ENCODE data around the gene COG5. TPM values are rescaled to one million over a fixed set of nuclear protein-coding genes. Genes with fewer than 3 reads are reported as not detected.

Gene COG5
- total and polyA plus RNA-seq, 2 of the 8 experiments (the other 6 are each of a cell fraction or from before 2014, with no cell fraction given), result 10.5 to 28.1 TPM

DNA sequence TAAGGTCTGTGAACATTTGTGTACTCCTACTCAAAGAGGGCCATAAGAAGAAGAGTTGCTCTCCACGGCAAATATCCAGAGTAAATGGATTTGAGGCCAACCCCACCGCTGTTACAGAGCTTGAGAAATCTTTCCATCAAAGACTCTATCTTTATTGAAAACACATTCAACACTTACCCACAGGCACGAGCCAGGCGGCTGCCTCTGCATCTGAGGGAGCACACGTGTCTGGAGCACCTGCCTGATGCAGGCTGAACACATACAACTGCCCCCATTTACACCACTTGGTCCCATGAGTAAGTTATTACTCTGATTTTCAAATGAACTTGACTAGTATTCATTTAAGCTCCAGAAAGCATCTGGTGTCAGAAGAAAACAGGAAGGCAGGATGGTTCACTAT lies 356.3 kb downstream of the COG5 start (continued):
- TF ChIP-seq MAFK (IDR thresholded peaks at IDR 0.05; ENCODE audit: low read depth, low read length), result no peak
